Cerebellar cortex (tissue), 1 donor: Measurements from ENCODE around the gene SLC16A12.

ENCODE experiments used
- DNase-seq: peaks from one replicate; pipeline ENCODE4 v3.0.0-alpha.2; 2015; ENCODE audit warnings: low spot score

The SLC16A12 gene

DNA sequence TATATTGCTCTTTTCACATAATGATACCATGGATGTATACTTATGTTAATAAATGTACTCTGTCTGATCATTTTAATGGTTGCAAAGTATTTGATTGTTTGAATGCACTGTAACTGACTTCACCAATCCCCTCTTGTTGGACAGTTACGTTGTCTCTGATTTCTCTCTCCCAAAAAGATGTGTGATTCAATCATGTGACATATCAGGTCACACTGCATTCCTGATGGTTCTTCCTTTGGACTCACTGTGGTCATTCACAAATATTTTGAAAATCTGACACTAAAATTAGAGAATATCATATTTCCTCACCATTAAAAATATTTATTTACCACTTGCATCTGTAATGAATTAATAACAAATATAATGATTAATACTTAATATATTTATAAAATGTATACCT is 22.2 kb downstream of the SLC16A12 start:
- no peak for DNase-seq

DNA sequence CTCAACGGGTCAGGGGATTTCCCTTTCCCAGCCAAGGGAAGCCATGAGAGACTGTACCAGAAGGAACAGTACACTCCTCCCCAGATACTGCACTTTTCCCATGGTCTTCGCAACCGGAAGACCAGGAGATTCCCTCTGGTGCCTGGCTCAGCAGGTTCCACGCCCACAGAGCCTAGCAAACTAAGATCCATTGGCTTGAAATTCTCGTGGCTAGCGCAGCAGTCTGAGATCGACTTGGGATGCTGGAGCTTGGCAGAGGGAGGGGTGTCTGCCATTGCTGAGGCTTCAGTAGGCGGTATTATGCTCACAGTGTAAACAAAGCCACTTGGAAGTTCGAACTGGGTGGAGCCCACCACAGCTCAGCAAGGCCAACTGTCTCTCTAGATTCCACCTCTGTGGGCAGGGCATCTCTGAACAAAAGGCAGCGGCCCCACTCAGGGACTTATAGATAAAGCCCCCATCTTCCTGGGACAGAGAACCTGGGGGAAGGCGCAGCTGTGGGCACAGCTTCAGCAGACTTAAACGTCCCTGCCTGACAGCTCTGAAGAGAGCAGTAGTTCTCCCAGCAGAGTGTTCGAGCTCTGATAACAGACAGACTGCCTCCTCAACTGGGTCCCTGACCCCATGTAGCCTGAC is 29.6 kb downstream of the SLC16A12 start:
- DNase-seq: no peak

- DNase-seq: no peak
Observed at GRCh38 chr10:89504691-89505090, 30.7 kb downstream of the SLC16A12 start.

DNA sequence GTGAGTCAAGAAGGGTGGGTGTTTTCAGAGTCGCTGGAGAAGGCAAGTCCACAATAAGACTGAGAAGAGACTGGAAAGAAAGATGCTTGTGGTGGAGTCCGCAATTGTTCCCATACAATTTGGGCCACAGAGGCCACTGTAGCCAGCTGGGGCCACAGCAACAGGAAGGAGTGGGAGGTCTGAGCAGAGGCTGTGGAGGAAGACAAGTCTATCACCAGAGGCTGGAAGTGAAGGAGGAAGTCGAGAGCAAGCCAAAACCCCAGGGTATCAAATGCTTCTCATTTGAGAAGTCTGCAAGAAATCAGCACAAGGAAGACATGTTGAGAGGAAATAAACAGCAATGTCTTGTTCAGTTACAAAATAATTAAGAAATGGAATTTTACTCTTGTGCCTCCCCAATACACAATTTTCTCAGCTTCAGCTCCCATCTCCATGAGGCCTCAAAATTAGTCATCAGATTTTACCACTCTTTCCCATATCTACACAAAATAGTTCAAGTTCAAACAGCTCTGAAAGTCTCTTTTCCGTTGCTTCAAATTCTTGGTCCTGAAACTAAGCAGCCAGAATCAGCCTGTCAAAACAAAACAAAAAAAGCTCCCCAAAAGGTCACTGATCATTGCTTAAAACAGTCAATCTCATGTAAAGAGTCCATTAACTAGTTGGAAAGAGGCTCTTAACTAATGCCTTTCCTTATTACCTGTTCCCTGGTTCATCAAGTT is 31.6 kb downstream of the SLC16A12 start:
- no peak for DNase-seq

GRCh38 chr10:89503151-89503550 is 32.2 kb downstream of the SLC16A12 start:
- no peak for DNase-seq

DNA sequence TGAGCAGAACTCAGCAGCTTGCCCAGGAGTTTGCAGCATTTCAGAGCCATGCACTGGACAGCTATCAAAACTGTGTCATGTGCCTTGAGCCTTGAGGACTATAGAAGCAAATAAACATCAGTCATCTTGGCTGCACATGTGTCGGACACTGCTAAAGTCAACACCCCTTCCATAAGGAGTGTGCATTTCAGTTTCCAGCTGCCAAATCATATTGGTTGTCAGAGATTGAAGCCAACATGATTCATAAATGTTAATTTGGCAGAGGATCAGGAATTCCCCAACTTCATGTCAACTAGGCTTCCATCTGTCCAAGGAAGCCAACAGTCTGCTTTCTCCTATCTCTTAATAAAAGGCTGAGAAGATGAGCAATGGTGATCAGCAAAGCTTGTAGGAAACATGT is 32.8 kb downstream of the SLC16A12 start:
- no peak for DNase-seq

DNA sequence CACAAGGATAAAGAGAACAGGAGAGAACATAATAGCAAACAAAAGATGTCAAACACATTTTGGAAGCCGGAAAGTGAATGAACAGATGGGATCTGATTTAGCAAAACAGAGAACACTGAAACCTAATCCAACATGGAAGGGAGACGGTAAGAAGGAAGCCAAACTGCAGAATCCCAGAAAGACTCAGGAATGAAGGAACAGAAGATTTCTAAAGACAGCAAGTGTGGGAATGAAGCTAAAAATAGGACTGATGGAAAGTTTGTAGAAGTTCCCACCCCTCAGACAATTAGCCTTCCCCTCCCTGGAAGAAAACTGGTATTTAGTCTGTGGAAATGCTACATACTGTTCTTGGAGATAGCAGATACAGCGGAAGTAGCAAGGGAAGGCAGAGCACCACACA is 40.8 kb downstream of the SLC16A12 start:
- no peak for DNase-seq

GRCh38 chr10:89494068-89494467 is 41.3 kb downstream of the SLC16A12 start:
- DNase-seq: no peak

DNA sequence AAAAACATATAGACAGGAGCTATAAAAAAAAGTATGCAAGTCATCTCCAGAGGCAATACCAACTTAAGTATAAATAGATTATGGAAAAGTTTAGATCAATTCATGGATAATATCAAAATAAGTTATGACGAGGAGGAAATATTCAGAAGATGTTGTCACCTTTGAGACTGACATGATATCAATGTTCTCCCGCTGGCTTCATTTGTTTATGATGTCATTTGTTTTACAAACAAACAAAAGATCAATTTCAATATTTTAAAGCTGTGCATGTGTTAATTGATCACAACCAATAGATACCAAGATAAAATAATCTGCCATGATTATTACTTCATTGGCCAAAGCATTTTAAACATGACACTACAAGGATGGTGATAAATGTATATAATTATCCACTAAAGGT is 43.5 kb downstream of the SLC16A12 start:
- DNase-seq: no peak

GRCh38 chr10:89490596-89491335 is 44.6 kb downstream of the SLC16A12 start:
- no peak for DNase-seq

GRCh38 chr10:89482256-89482655 is 53.1 kb downstream of the SLC16A12 start:
- DNase-seq: no peak

- no peak for DNase-seq
Observed at GRCh38 chr10:89481662-89482061, 53.7 kb downstream of the SLC16A12 start.

GRCh38 chr10:89479771-89480446 is 55.5 kb downstream of the SLC16A12 start:
- DNase-seq: no peak

DNA sequence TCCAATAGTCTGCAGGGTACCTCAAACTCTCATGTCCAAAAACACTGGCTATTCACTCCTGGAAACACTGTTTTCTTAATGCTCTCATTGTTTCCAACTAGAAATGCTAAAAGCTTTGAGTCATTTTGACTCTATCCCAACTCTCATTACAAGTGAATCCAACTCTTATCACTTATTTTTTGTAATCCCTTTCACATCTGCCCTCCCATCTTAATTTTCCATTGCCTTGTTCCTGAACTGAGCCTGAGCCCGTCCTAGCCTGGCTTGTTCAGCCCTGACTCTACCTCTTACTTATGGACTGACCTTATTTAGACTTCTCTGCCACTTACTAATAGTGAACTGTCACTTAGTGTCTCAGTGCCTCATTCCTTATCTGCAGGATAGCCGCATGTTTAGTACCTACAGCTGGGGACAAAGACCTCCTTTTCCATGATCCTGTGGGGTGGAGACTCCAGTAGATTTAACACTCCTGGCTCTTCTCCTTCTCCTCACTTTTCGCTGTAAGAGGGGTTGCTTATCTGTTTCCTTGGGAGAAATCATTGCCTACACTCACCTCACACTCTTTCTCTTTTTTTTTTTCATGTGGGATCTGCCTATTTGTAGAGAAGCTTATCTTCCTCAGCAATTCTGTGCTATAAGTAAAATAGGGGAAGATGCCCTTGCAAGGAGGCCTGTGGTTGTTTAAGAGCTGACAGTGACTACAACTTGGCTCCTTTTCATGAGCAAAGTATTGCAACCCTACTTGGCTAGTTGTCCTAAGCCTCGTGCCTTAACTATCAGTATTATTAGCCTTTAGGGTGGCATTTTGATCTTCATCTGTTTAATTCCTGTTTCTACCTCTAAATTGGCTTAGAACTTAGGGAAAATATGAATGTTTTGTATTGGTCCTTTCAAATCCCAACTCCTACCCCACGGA is 56.4 kb downstream of the SLC16A12 start:
- DNase-seq: no peak

- no peak for DNase-seq
Observed at GRCh38 chr10:89478085-89478738, 57.2 kb downstream of the SLC16A12 start.

DNA sequence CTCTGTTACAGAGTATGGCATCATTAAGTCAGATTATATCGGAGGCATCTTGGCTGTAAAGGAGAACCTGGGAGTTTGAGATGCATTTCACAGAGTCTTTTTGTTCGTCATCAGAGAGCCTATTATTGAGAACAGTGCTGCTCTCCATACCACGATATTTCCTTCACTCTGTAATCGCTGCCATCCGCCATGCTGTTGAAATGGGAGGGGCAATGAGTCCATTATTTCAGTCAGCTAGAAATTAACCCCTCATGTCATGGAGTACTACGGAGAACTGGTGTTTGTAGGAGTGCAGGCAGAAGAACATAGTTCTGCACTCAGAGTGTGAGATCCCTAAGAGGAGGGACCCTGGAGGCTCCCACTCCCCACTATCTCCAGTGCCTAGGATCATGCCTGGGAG is 59.2 kb downstream of the SLC16A12 start:
- DNase-seq: no peak

GRCh38 chr10:89475591-89475998 is 59.8 kb downstream of the SLC16A12 start:
- no peak for DNase-seq

- DNase-seq: no peak
Observed at GRCh38 chr10:89475125-89475524, 60.3 kb downstream of the SLC16A12 start.

DNA sequence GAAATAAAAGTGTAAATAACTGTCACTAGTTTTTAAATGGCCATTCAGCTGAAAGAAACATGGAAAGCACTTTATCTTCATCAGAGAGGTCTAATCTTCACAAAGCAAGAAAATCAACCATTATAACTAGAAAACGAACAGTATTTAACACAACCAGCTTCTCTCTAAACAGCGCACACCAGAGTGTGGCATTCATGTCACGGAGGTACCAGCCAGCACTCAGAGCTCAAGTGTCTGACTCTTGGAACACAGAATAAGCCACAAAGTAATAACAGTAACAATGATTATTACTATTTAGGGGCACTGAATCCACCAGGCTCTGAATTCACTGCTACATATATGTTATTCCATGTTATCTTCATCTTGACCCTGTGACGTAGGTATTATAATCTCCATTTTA is 60.9 kb downstream of the SLC16A12 start:
- DNase-seq: no peak

DNA sequence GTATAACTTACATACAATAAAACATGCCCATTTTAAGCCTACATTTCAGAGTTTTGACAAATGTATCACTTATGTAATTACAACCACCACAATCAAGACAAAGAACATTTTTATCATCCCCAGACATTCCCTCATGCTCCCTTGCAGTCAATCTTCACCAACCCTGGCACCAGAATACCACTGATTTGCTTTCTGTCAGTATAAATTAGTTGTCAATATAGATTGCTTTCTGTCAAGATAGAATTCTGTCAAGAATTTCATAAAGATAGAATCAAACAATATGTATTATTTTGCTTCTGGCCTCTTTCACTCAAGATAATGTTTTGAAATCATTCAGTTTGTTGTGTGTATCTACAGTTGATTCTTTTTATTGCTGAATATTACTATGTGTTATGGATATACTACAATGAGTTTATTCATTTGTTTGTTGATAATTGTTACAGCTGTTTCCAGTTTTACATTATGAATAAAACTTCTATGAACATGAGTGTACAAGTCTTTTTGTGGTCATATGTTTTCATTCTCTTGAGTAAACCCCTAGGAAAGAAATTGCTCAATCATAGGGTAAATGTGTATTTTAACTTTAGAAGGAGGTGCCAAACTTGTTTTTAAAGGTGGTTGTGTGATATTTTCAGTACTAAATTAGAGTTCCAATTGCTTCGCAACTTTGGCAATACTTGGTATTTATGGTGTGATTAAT is 64.1 kb downstream of the SLC16A12 start:
- DNase-seq: no peak
